ENCODE measurements around the gene PRMT3.

PRMT3 gene

GRCh38 chr11:20547411-20547810, 159.9 kb downstream of the PRMT3 start:
- TF ChIP-seq GATA2 (IDR thresholded peaks at IDR 0.05; ENCODE audit: low read depth, low read length), result no peak
- no peak for TF ChIP-seq GATA3 (IDR thresholded peaks at IDR 0.05; ENCODE audit: low read depth, low read length)

GRCh38 chr11:20551096-20551495, 163.6 kb downstream of the PRMT3 start:
- TF ChIP-seq GATA3 (IDR thresholded peaks at IDR 0.05; ENCODE audit: low read depth, low read length) (no peak), GATA2 (IDR thresholded peaks at IDR 0.05; ENCODE audit: low read depth, low read length) (no peak)

GRCh38 chr11:20555783-20556182, 168.3 kb downstream of the PRMT3 start:
- TF ChIP-seq GATA2 (IDR thresholded peaks at IDR 0.05; ENCODE audit: low read depth, low read length), result no peak
- no peak for TF ChIP-seq GATA3 (IDR thresholded peaks at IDR 0.05; ENCODE audit: low read depth, low read length)

- no peak for TF ChIP-seq GATA2 (IDR thresholded peaks at IDR 0.05; ENCODE audit: low read depth, low read length)
- no peak for TF ChIP-seq GATA3 (IDR thresholded peaks at IDR 0.05; ENCODE audit: low read depth, low read length)
These were observed 171.2 kb downstream of the PRMT3 start for GRCh38 chr11:20558741-20559140.

Measured in SH-SY5Y (cell line).